Measurements from ENCODE around the gene ZSCAN10. TPM values are rescaled to one million over a fixed set of nuclear protein-coding genes. Genes with fewer than 3 reads are reported as not detected.

ZSCAN10 gene
- total and polyA plus RNA-seq, 2 of the 13 experiments (the other 11 are each of a cell fraction or from before 2014, with no cell fraction given), result not detected

GRCh38 chr16:3134338-3135125, 35.4 kb upstream of the ZSCAN10 start, which contains the start of gene ZNF213 (continued):
- TF ChIP-seq KIAA2018 (CRISPR knock-in tag; IDR thresholded peaks at IDR 0.05; ENCODE audit: borderline replicate concordance) (no peak), RARA (CRISPR knock-in tag; IDR thresholded peaks at IDR 0.05) (no peak), ZNF510 (CRISPR knock-in tag; IDR thresholded peaks at IDR 0.05; ENCODE audit: low read depth) (0 out of 2 replicates have a peak, but pooled peaks have one; percentile 13), ZNF17 (CRISPR knock-in tag; IDR thresholded peaks at IDR 0.05) (no peak), ZNF615 (CRISPR knock-in tag; IDR thresholded peaks at IDR 0.05; ENCODE audit: borderline replicate concordance) (no peak), ELK4 (CRISPR knock-in tag; IDR thresholded peaks at IDR 0.05; ENCODE audit: borderline replicate concordance) (no peak), SRSF1 (optimal IDR thresholded peaks at IDR 0.05; ENCODE audit: low read depth, low read length) (no peak), ZBTB38 (CRISPR knock-in tag; IDR thresholded peaks at IDR 0.05) (peak; percentile 28; the same call in 1 of the 2 replicates), HMG20A (CRISPR knock-in tag; IDR thresholded peaks at IDR 0.05; ENCODE audit: borderline replicate concordance) (no peak), ZNF224 (CRISPR knock-in tag; IDR thresholded peaks at IDR 0.05) (no peak), ZNF34 (CRISPR knock-in tag; IDR thresholded peaks at IDR 0.05; ENCODE audit: borderline replicate concordance) (0 out of 2 replicates have a peak, but pooled peaks have one; percentile 6), MLXIP (CRISPR knock-in tag; IDR thresholded peaks at IDR 0.05; ENCODE audit: borderline replicate concordance) (no peak), GRHL1 (CRISPR knock-in tag; conservative IDR thresholded peaks at IDR 0.05) (no peak), FIP1L1 (IDR thresholded peaks at IDR 0.05; ENCODE audit: borderline replicate concordance, insufficient read depth, low read depth, low read length) (no peak)
